Adrenal gland (tissue), 12 donors: ENCODE results near the gene SUN2. TPM values are rescaled to one million over a fixed set of nuclear protein-coding genes. Genes with fewer than 3 reads are reported as not detected.

Experiments
- DNase-seq, 7 donors: peaks; one replicate each; pipeline ENCODE4 v3.0.0-alpha.2; 2019 to 2020
- H3K27ac ChIP-seq, 5 donors: fragments of 200-600 bp; sonication (generic) in 4 of 5; 1 replicate in 3 of 5; 2 replicates in 2 of 5; pipeline versions ENCODE4 v1.5.1 to v1.8.0; 2016 to 2020; ENCODE audit warnings: mild to moderate bottlenecking in 1 of 5
- H3K27me3 ChIP-seq: fragments of 200-600 bp; 2 replicates; pipeline ENCODE4 v1.8.0; 2021
- H3K36me3 ChIP-seq, 2 donors: fragments of 200-600 bp; replicated peaks in 1 of 2; 1 replicate in 1 of 2; 2 replicates in 1 of 2; pipeline versions ENCODE4 v1.5.1 to v1.8.0; 2018 to 2022
- H3K4me1 ChIP-seq, 2 donors: fragments of 200-600 bp; replicated peaks in 1 of 2; 1 replicate in 1 of 2; 2 replicates in 1 of 2; pipeline versions ENCODE4 v1.5.1 to v1.8.0; 2018 to 2021
- H3K4me3 ChIP-seq, 4 donors: fragments of 200-600 bp; sonication (generic) in 3 of 4; one replicate each; pipeline ENCODE4 v1.5.1; 2016 to 2018
- H3K9me3 ChIP-seq, 3 donors: fragments of 200-600 bp; sonication (generic) in 1 of 3; replicated peaks in 1 of 3; 1 replicate in 2 of 3; 2 replicates in 1 of 3; pipeline versions ENCODE4 v1.5.1 to v1.8.0; 2016 to 2021
- CTCF ChIP-seq, 6 experiments: fragments of 450-650 bp in 4 of 6; fragments of 200-600 bp in 2 of 6; sonication (generic) in 1 of 6; IDR thresholded peaks; 1 replicate in 5 of 6; 2 replicates in 1 of 6; pipeline versions ENCODE4 v1.5.1 to v1.8.0; 2016 to 2021; ENCODE audit warnings: antibody characterized with exemption in 6 of 6, mild to moderate bottlenecking in 2 of 6, moderate library complexity in 1 of 6
- POLR2A ChIP-seq, 2 donors: fragments of 450-650 bp; IDR thresholded peaks; one replicate each; pipeline ENCODE4 v1.6.1; 2017; ENCODE audit warnings: antibody characterized with exemption in 2 of 2, mild to moderate bottlenecking in 2 of 2, moderate library complexity in 1 of 2
- WGBS, 4 donors: extraction: QIAGEN DNeasy Blood & Tissue Kit in 2 of 4; methylation state at CpG; one replicate each; pipeline versions ENCODE4 v1.1.5 to v1.1.7; 2013 to 2017; 5-methylcytosine and 5-hydroxymethylcytosine counted together
- intact Hi-C, 2 donors: fragments of 100-400 bp; cut with DNase I; formaldehyde crosslinking; loops; one replicate each; pipeline versions ENCODE4 v1.14.1 to v1.15.0; 2022 to 2023
- polyA plus RNA-seq, 3 donors: library from polyadenylated mRNA; stranded (reverse); fragments of 200-250 nt in 2 of 3; fragments of 350-450 nt in 1 of 3; fragmentation: Illumina TruSeq in 1 of 3; extraction: RNeasy Lipid Tissue Mini Kit (QIAGEN cat#74804) in 1 of 3; gene quantifications; one replicate each; pipeline ENCODE4 v1.2.3, GENCODE V29; 2013 to 2014
- total RNA-seq, 9 donors: library from RNA; depleted of rRNA in 4 of 9; stranded (reverse); fragments of >200 nt in 4 of 9; fragments of 120-200 nt in 1 of 9; fragmentation: NEBNext Ultra II Directional in 1 of 9; extraction: Animal tissue kit (Norgen Biotek cat#: 25700) in 1 of 9; gene quantifications; one replicate each; pipeline versions ENCODE4 v1.1.0 to v1.2.4, GENCODE V29; 2013 to 2023
- donor health status: healthy with polysubstance abuse.
- donor health status: Bipolar disorder and iron deficiency.
- donor health status: DM: yes; HTN: yes; CAD: no.
- donor health status: DM: no; HTN: no; CAD: no.
- donor health status: DM: no; HTN: no; CAD: no.
- donor health status: DM: yes; HTN: yes; CAD: no.

Gene SUN2
- total and polyA plus RNA-seq, 12 donors = 13.0 to 196 (median 86.9) TPM

GRCh38 chr22:38710866-38711265, 44.9 kb downstream of the SUN2 start:
- Histone ChIP-seq H3K36me3 (peaks cover 0 to 2% of the 10 kb centered on the region in 2 donors), H3K4me1 (peaks cover 9 to 35% of the 10 kb centered on the region in 2 donors), H3K9me3 (no peaks in the 10 kb centered on the region), H3K27ac (no peak overlapping the region), H3K4me3 (no peak overlapping the region), H3K27me3 (no peaks in the 10 kb centered on the region)
- no peak for DNase-seq
- TF ChIP-seq POLR2A (IDR thresholded peaks at IDR 0.05) = no peak
- TF ChIP-seq CTCF (IDR thresholded peaks at IDR 0.05) = no peak
- intact Hi-C loops = no loop called here
- 82 to 93% (median 85%) methylated on average over 3 of the region's 3 CpGs for WGBS, 4 donors

GRCh38 chr22:38710351-38710750, 45.4 kb downstream of the SUN2 start:
- no peak overlapping the region for H3K27ac ChIP-seq
- H3K4me1 ChIP-seq = peaks cover 9 to 33% of the 10 kb centered on the region in 2 donors
- 94 to 100% (median 95%) methylated on average over 3 of the region's 3 CpGs for WGBS, 4 donors
- H3K4me3 ChIP-seq = no peak overlapping the region
- no peaks in the 10 kb centered on the region for H3K9me3 ChIP-seq
- H3K27me3 ChIP-seq = no peaks in the 10 kb centered on the region
- DNase-seq = no peak
- intact Hi-C loops = no loop called here
- H3K36me3 ChIP-seq = no peaks in the 10 kb centered on the region
- no peak for TF ChIP-seq POLR2A (IDR thresholded peaks at IDR 0.05)
- no peak for TF ChIP-seq CTCF (IDR thresholded peaks at IDR 0.05)

GRCh38 chr22:38709306-38709705, 46.5 kb downstream of the SUN2 start:
- intact Hi-C loops = no loop called here

GRCh38 chr22:38707984-38708383, 47.8 kb downstream of the SUN2 start:
- Histone ChIP-seq H3K27ac (no peak overlapping the region), H3K9me3 (no peaks in the 10 kb centered on the region), H3K36me3 (no peaks in the 10 kb centered on the region), H3K27me3 (no peaks in the 10 kb centered on the region), H3K4me3 (no peak overlapping the region), H3K4me1 (peaks cover 15 to 32% of the 10 kb centered on the region in 2 donors)
- TF ChIP-seq POLR2A (IDR thresholded peaks at IDR 0.05) (no peak), CTCF (IDR thresholded peaks at IDR 0.05) (no peak)
- WGBS, 4 donors = 54 to 80% (median 69%) methylated on average over 3 of the region's 3 CpGs
- intact Hi-C loops = no loop called here
- no peak for DNase-seq

More at GRCh38 chr22:38709306-38709705, 46.5 kb downstream of the SUN2 start:
- Histone ChIP-seq H3K36me3 (no peaks in the 10 kb centered on the region), H3K4me3 (no peak overlapping the region), H3K27ac (no peak overlapping the region), H3K27me3 (no peaks in the 10 kb centered on the region), H3K4me1 (peaks cover 15 to 32% of the 10 kb centered on the region in 2 donors), H3K9me3 (no peaks in the 10 kb centered on the region)
- WGBS, 4 donors = 72 to 89% (median 87%) methylated on average over 3 of the region's 3 CpGs
- TF ChIP-seq POLR2A (IDR thresholded peaks at IDR 0.05) = no peak
- TF ChIP-seq CTCF (IDR thresholded peaks at IDR 0.05) = no peak
- DNase-seq = no peak
